Lower leg skin (tissue), 3 donors: ENCODE data around the gene TUBD1.

Experiments used
- POLR2A ChIP-seq, 2 donors: fragments of 450-650 bp; IDR thresholded peaks; one replicate each; pipeline ENCODE4 v1.6.1; 2016 to 2017; ENCODE audit warnings: antibody characterized with exemption in 2 of 2, mild to moderate bottlenecking in 1 of 2, moderate library complexity in 1 of 2
- TF ChIP-seq, protein P1 (sequence below), 3 donors: fragments of 450-650 bp; IDR thresholded peaks; one replicate each; pipeline ENCODE4 v1.5.1; 2016; ENCODE audit warnings: antibody characterized with exemption in 3 of 3, mild to moderate bottlenecking in 3 of 3, moderate library complexity in 2 of 3

DNA sequence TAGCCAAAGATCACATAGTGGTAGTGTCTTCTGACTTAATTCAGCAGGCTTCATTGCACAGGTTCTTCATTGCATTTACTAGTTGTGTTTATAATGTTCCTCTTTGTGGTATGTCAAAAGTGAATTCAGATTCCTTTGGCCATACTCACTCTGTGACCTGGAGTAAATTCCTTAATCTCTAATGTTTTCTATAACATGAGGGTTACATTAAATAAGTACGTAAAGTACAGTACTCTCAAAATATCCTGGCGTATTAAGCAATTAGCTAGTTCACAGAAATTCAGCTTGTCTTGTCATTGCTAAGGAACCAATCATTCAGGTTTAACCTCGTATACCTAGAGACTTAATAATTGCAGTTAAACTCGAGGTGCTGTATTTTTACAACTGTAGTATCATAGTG, 4.3 kb upstream of the TUBD1 start:
- TF ChIP-seq POLR2A (IDR thresholded peaks at IDR 0.05) = no peak
- TF ChIP-seq, protein P1, sequence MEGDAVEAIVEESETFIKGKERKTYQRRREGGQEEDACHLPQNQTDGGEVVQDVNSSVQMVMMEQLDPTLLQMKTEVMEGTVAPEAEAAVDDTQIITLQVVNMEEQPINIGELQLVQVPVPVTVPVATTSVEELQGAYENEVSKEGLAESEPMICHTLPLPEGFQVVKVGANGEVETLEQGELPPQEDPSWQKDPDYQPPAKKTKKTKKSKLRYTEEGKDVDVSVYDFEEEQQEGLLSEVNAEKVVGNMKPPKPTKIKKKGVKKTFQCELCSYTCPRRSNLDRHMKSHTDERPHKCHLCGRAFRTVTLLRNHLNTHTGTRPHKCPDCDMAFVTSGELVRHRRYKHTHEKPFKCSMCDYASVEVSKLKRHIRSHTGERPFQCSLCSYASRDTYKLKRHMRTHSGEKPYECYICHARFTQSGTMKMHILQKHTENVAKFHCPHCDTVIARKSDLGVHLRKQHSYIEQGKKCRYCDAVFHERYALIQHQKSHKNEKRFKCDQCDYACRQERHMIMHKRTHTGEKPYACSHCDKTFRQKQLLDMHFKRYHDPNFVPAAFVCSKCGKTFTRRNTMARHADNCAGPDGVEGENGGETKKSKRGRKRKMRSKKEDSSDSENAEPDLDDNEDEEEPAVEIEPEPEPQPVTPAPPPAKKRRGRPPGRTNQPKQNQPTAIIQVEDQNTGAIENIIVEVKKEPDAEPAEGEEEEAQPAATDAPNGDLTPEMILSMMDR (IDR thresholded peaks at IDR 0.05) = no peak
